RWPE2 (cell line): ENCODE results near the gene C20orf144.
"Not testable (repeated sequence)": the region's sequence is repeated elsewhere in the genome, so short reads cannot be mapped to it uniquely, and the experiment has no call there.

Experiments
- ATAC-seq: fragments of 200-7000 bp; cut with Tn5 transposase; 3 replicates; pipeline ENCODE4 v1.9.1; 2021; ENCODE audit warnings: low read depth
- DNase-seq: peaks from one replicate; pipeline ENCODE4 v3.0.0-alpha.2; 2020; ENCODE audit warnings: low spot score
- H3K27ac ChIP-seq: fragments of 450-650 bp; 2 replicates; pipeline ENCODE4 v1.5.1; 2017; ENCODE audit warnings: mild to moderate bottlenecking; ENCODE audit not compliant: poor library complexity, severe bottlenecking
- H3K27me3 ChIP-seq: fragments of 250-450 bp; sonication (Bioruptor Pico); 2 replicates; pipeline ENCODE4 v1.5.1; 2021; ENCODE audit warnings: mild to moderate bottlenecking, moderate library complexity; ENCODE audit not compliant: insufficient read depth, poor library complexity, severe bottlenecking
- H3K36me3 ChIP-seq: fragments of 250-450 bp; sonication (Bioruptor Pico); 2 replicates; pipeline ENCODE4 v1.5.1; 2020; ENCODE audit warnings: low read depth, mild to moderate bottlenecking, moderate library complexity
- H3K4me1 ChIP-seq: fragments of 250-450 bp; sonication (Bioruptor Pico); 2 replicates; pipeline ENCODE4 v1.5.1; 2021; ENCODE audit warnings: mild to moderate bottlenecking, moderate library complexity; ENCODE audit not compliant: insufficient read depth, poor library complexity, severe bottlenecking
- H3K4me3 ChIP-seq: fragments of 250-450 bp; sonication (Bioruptor Pico); 2 replicates; pipeline ENCODE4 v1.5.1; 2021; ENCODE audit warnings: mild to moderate bottlenecking, moderate library complexity; ENCODE audit not compliant: severe bottlenecking
- H3K9me3 ChIP-seq: fragments of 250-450 bp; sonication (Bioruptor Pico); 2 replicates; pipeline ENCODE4 v1.5.1; 2021; ENCODE audit warnings: mild to moderate bottlenecking, moderate library complexity; ENCODE audit not compliant: severe bottlenecking
- CTCF ChIP-seq: fragments of 450-650 bp; IDR thresholded peaks from one replicate; pipeline ENCODE4 v1.5.1; 2017; ENCODE audit warnings: mild to moderate bottlenecking, moderate library complexity; ENCODE audit not compliant: poor library complexity, severe bottlenecking

The C20orf144 gene

GRCh38 chr20:33627577-33628216, 34.4 kb upstream of the C20orf144 start:
- TF ChIP-seq CTCF, result no peak
- no peaks in the 10 kb centered on the region for H3K4me1 ChIP-seq
- no peak overlapping the region for H3K27ac ChIP-seq
- no peaks in the 10 kb centered on the region for H3K9me3 ChIP-seq
- H3K27me3 ChIP-seq, result no peaks in the 10 kb centered on the region
- no peak overlapping the region for H3K4me3 ChIP-seq
- DNase-seq, result no peak
- no peak for ATAC-seq
- H3K36me3 ChIP-seq, result peaks cover 65% of the 10 kb centered on the region

GRCh38 chr20:33629533-33629932, 32.6 kb upstream of the C20orf144 start:
- TF ChIP-seq CTCF, result no peak
- no peaks in the 10 kb centered on the region for H3K9me3 ChIP-seq
- ATAC-seq (no peak), DNase-seq (no peak)
- peaks cover 58% of the 10 kb centered on the region for H3K36me3 ChIP-seq
- H3K4me1 ChIP-seq, result no peaks in the 10 kb centered on the region
- H3K27me3 ChIP-seq, result no peaks in the 10 kb centered on the region
- no peak overlapping the region for H3K27ac ChIP-seq
- H3K4me3 ChIP-seq, result no peak overlapping the region

GRCh38 chr20:33629979-33630378, 32.1 kb upstream of the C20orf144 start:
- Histone ChIP-seq H3K9me3 (no peaks in the 10 kb centered on the region), H3K27ac (no peak overlapping the region), H3K4me3 (no peak overlapping the region), H3K4me1 (no peaks in the 10 kb centered on the region), H3K27me3 (no peaks in the 10 kb centered on the region), H3K36me3 (peaks cover 53% of the 10 kb centered on the region)
- no peak for TF ChIP-seq CTCF
- DNase-seq (no peak), ATAC-seq (no peak)

GRCh38 chr20:33630507-33630906, 31.6 kb upstream of the C20orf144 start:
- no peaks in the 10 kb centered on the region for H3K27me3 ChIP-seq
- no peak for TF ChIP-seq CTCF
- ATAC-seq (no peak), DNase-seq (no peak)
- H3K4me1 ChIP-seq, result no peaks in the 10 kb centered on the region
- H3K4me3 ChIP-seq, result no peak overlapping the region
- H3K9me3 ChIP-seq, result no peaks in the 10 kb centered on the region
- H3K36me3 ChIP-seq, result peaks cover 48% of the 10 kb centered on the region
- no peak overlapping the region for H3K27ac ChIP-seq

GRCh38 chr20:33631910-33632309, 30.2 kb upstream of the C20orf144 start:
- H3K4me1 ChIP-seq, H3K27ac ChIP-seq, H3K4me3 ChIP-seq, H3K9me3 ChIP-seq, ATAC-seq, H3K27me3 ChIP-seq, DNase-seq: not testable (repeated sequence)
- H3K36me3 ChIP-seq, result peaks cover 42% of the 10 kb centered on the region
